ENCODE results near the gene ZMYND19. TPM values are rescaled to one million over a fixed set of nuclear protein-coding genes. Genes with fewer than 3 reads are reported as not detected.
A peak's percentile ranks its signal among the peaks of the same experiment; 100 is the strongest.

ZMYND19 gene
- total RNA-seq, 1 experiment from 2014 or later: 51.9 TPM

GRCh38 chr9:137578518-137579258 is 11.6 kb downstream of the ZMYND19 start, which contains the start of gene DPH7:
DPH7 (minus strand) TSS chr9:137578925; CDS start chr9:137578777, 148 bp downstream.
- CTCF ChIA-PET: interaction anchor here (0.6 to 4.1 kb wide), 16 partner anchors 9 to 317 kb away, joined by 3 to 34 read pairs (median 3); partner anchors contain the start of gene MRPL41
- POLR2A ChIA-PET: interaction anchor here (0.9 to 5.5 kb wide), 10 partner anchors 9 to 42 kb away, joined by 3 to 64 read pairs (median 4); partner anchors contain the start of genes ARRDC1, EHMT1, MRPL41 and ZMYND19
- Mint-ChIP-seq H3K9me3 (ENCODE audit: unreplicated experiment) (no peaks in the 10 kb centered on the region), H3K4me1 (ENCODE audit: insufficient read depth, unreplicated experiment) (peaks cover 8% of the 10 kb centered on the region), H3K36me3 (ENCODE audit: insufficient read depth, unreplicated experiment) (peaks cover 47% of the 10 kb centered on the region), H3K4me3 (ENCODE audit: unreplicated experiment) (peak within 1 kb of the TSS; percentile 81), H3K27me3 (ENCODE audit: insufficient read depth, unreplicated experiment) (no peaks in the 10 kb centered on the region), H3K27ac (ENCODE audit: low read depth, unreplicated experiment) (peak within 1 kb of the TSS; percentile 88)
- DNase-seq (ENCODE audit: unreplicated experiment): peak; percentile 92
- intact Hi-C loops (cut with micrococcal nuclease): loop anchor here (2.0 to 5.0 kb wide), 2 partner anchors 26 to 34 kb away; no protein-coding TSS in a partner anchor
- BruUV-seq (replicated peaks): no TSS peak
- peak; percentile 87 for TF ChIP-seq CTCF (IDR thresholded peaks at IDR 0.05; ENCODE audit: unreplicated experiment)

- ChIA-PET CTCF (no interaction called here), POLR2A (interaction anchor here (0.6 to 1.2 kb wide), 4 partner anchors 17 to 37 kb away, joined by 3 read pairs; no protein-coding TSS in a partner anchor)
- Mint-ChIP-seq H3K4me3 (ENCODE audit: unreplicated experiment) (peak overlapping the region; percentile 81), H3K27me3 (ENCODE audit: insufficient read depth, unreplicated experiment) (no peaks in the 10 kb centered on the region), H3K9me3 (ENCODE audit: unreplicated experiment) (no peaks in the 10 kb centered on the region), H3K36me3 (ENCODE audit: insufficient read depth, unreplicated experiment) (peaks cover 62% of the 10 kb centered on the region), H3K27ac (ENCODE audit: low read depth, unreplicated experiment) (no peak overlapping the region), H3K4me1 (ENCODE audit: insufficient read depth, unreplicated experiment) (peaks cover 8% of the 10 kb centered on the region)
- no peak for TF ChIP-seq CTCF (IDR thresholded peaks at IDR 0.05; ENCODE audit: unreplicated experiment)
- intact Hi-C loops (cut with micrococcal nuclease): loop anchor here (5.0 kb wide), 1 partner anchor 36 kb away; no protein-coding TSS in a partner anchor
- DNase-seq (ENCODE audit: unreplicated experiment): no peak
- no TSS peak for BruUV-seq (replicated peaks)
These were observed 14.4 kb downstream of the ZMYND19 start for GRCh38 chr9:137575716-137576411.

DNA sequence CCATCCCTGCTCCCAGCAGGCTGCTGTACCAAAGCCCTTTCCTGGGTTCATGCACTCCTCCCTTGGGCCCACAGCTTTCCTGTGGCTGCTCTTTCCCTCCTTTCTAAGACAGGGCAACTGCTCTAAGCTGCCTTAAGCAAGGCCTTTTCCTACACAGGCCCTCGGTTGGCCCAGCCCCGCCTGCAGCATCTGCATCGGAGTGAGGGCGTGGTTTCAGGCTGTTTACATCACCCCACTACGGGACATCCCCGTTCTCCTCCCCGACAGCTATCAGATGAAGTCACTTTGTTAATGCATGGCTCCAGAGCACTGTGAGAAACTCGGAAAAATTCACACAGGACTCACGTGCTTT is 15.0 kb downstream of the ZMYND19 start:
- Mint-ChIP-seq H3K27me3 (ENCODE audit: insufficient read depth, unreplicated experiment) (no peaks in the 10 kb centered on the region), H3K4me1 (ENCODE audit: insufficient read depth, unreplicated experiment) (peaks cover 8% of the 10 kb centered on the region), H3K4me3 (ENCODE audit: unreplicated experiment) (no peak overlapping the region), H3K9me3 (ENCODE audit: unreplicated experiment) (no peaks in the 10 kb centered on the region), H3K36me3 (ENCODE audit: insufficient read depth, unreplicated experiment) (peaks cover 67% of the 10 kb centered on the region), H3K27ac (ENCODE audit: low read depth, unreplicated experiment) (no peak overlapping the region)
- DNase-seq (ENCODE audit: unreplicated experiment): no peak
- POLR2A ChIA-PET: interaction anchor here (0.6 kb wide), 1 partner anchor 37 kb away, joined by 3 read pairs; no protein-coding TSS in a partner anchor
- BruUV-seq (replicated peaks): no TSS peak
- CTCF ChIA-PET: no interaction called here
- intact Hi-C loops (cut with micrococcal nuclease): loop anchor here (5.0 kb wide), 1 partner anchor 37 kb away; no protein-coding TSS in a partner anchor
- TF ChIP-seq CTCF (IDR thresholded peaks at IDR 0.05; ENCODE audit: unreplicated experiment): no peak

- peaks cover 8% of the 10 kb centered on the region for H3K4me1 Mint-ChIP-seq (ENCODE audit: insufficient read depth, unreplicated experiment)
- intact Hi-C loops (cut with micrococcal nuclease): no loop called here
- H3K4me3 Mint-ChIP-seq (ENCODE audit: unreplicated experiment): no peak overlapping the region
- no peaks in the 10 kb centered on the region for H3K27me3 Mint-ChIP-seq (ENCODE audit: insufficient read depth, unreplicated experiment)
- peaks cover 74% of the 10 kb centered on the region for H3K36me3 Mint-ChIP-seq (ENCODE audit: insufficient read depth, unreplicated experiment)
- BruUV-seq (replicated peaks): no TSS peak
- DNase-seq (ENCODE audit: unreplicated experiment): no peak
- H3K27ac Mint-ChIP-seq (ENCODE audit: low read depth, unreplicated experiment): no peak overlapping the region
- no peak for TF ChIP-seq CTCF (IDR thresholded peaks at IDR 0.05; ENCODE audit: unreplicated experiment)
- ChIA-PET POLR2A (interaction anchor here (0.8 to 0.9 kb wide), 2 partner anchors 11 to 136 kb away, joined by 3 read pairs; no protein-coding TSS in a partner anchor), CTCF (no interaction called here)
- no peaks in the 10 kb centered on the region for H3K9me3 Mint-ChIP-seq (ENCODE audit: unreplicated experiment)
These were observed 16.1 kb downstream of the ZMYND19 start for GRCh38 chr9:137574192-137574591.
